Measurements from ENCODE around the gene AGPAT4.

Gene AGPAT4

GRCh38 chr6:161217628-161218027, 56.2 kb downstream of the AGPAT4 start:
- no peak for FAIRE-seq
- no peak for TF ChIP-seq CTCF (IDR thresholded peaks at IDR 0.05; ENCODE audit: insufficient read depth, missing control alignments)
- DNase-seq (ENCODE audit: insufficient read length, low spot score): no peak

- DNase-seq (ENCODE audit: insufficient read length, low spot score): no peak
- FAIRE-seq: no peak
- no peak for TF ChIP-seq CTCF (IDR thresholded peaks at IDR 0.05; ENCODE audit: insufficient read depth, missing control alignments)
These were observed 57.1 kb downstream of the AGPAT4 start for GRCh38 chr6:161216616-161217205.

- FAIRE-seq: no peak
These were observed 57.8 kb downstream of the AGPAT4 start for GRCh38 chr6:161215876-161216615.

GRCh38 chr6:161215193-161215592, 58.7 kb downstream of the AGPAT4 start:
- FAIRE-seq (no peak), DNase-seq (ENCODE audit: insufficient read length, low spot score) (no peak)
- no peak for TF ChIP-seq CTCF (IDR thresholded peaks at IDR 0.05; ENCODE audit: insufficient read depth, missing control alignments)

More at GRCh38 chr6:161215876-161216615, 57.8 kb downstream of the AGPAT4 start:
- no peak for DNase-seq (ENCODE audit: insufficient read length, low spot score)
- no peak for TF ChIP-seq CTCF (IDR thresholded peaks at IDR 0.05; ENCODE audit: insufficient read depth, missing control alignments)

DNA sequence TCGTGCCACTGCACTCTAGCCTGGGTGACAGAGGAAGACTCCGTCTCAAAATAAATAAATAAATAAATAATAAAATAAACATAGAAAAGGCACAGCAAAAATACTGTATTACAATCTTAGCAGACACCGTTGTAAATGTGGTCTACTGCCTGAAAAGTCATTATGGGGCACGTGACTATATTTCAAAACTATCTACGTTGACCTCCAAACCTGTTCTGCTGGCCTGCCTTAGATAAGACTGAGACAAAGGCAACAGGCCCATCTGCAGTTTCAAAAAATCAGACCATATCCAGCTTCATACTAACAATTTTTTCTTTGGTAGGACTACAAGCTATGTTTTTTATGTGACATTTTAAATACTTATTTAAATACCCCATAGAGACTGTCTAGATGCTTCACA, 59.1 kb downstream of the AGPAT4 start:
- no peak for TF ChIP-seq CTCF (IDR thresholded peaks at IDR 0.05; ENCODE audit: insufficient read depth, missing control alignments)
- DNase-seq (ENCODE audit: insufficient read length, low spot score): no peak
- FAIRE-seq: no peak

DNA sequence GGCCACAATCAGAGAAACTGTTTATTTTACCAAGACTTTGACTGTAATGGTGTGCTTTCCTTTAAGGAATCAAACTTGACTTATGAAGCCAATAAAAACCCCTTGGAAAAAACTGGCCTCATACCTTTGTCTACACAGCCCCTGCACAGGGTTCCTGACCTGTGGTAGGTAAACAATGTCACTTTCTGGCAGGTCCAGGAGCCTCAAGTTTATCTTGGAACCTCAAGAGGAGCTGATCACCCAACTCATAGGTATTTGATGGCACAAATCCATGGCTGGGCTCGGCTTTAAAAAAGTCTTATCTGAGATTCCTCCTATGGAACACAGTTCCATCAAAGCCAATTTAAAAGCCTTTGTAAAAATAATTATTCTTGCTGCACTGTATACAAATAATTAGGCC, 61.0 kb downstream of the AGPAT4 start:
- FAIRE-seq: no peak
- no peak for TF ChIP-seq CTCF (IDR thresholded peaks at IDR 0.05; ENCODE audit: insufficient read depth, missing control alignments)
- no peak for DNase-seq (ENCODE audit: insufficient read length, low spot score)

GRCh38 chr6:161211380-161212035, 62.4 kb downstream of the AGPAT4 start:
- DNase-seq (ENCODE audit: insufficient read length, low spot score) (no peak), FAIRE-seq (no peak)
- TF ChIP-seq CTCF (IDR thresholded peaks at IDR 0.05; ENCODE audit: insufficient read depth, missing control alignments): no peak
